Suprapubic skin (tissue), 4 donors: ENCODE measurements around the gene RGPD3.

ENCODE experiments used
- EP300 ChIP-seq: sonication (generic); formaldehyde crosslinking; IDR thresholded peaks from one replicate; pipeline ENCODE4 v1.6.1; 2017; ENCODE audit warnings: antibody characterized with exemption
- POLR2A ChIP-seq, 2 donors: fragments of 450-650 bp; IDR thresholded peaks; one replicate each; pipeline ENCODE4 v1.6.1; 2017; ENCODE audit warnings: antibody characterized with exemption in 2 of 2, mild to moderate bottlenecking in 2 of 2, moderate library complexity in 2 of 2
- POLR2AphosphoS5 ChIP-seq, 3 donors: sonication (generic); formaldehyde crosslinking; IDR thresholded peaks; one replicate each; pipeline ENCODE4 v1.6.1; 2017; ENCODE audit warnings: antibody characterized with exemption in 3 of 3
- TF ChIP-seq, protein P1 (sequence below), 2 donors: fragments of 200-600 bp in 1 of 2; fragments of 450-650 bp in 1 of 2; sonication (generic) in 1 of 2; IDR thresholded peaks; one replicate each; pipeline ENCODE4 v1.5.1; 2016 to 2019; ENCODE audit warnings: antibody characterized with exemption in 2 of 2, mild to moderate bottlenecking in 1 of 2, moderate library complexity in 1 of 2

DNA sequence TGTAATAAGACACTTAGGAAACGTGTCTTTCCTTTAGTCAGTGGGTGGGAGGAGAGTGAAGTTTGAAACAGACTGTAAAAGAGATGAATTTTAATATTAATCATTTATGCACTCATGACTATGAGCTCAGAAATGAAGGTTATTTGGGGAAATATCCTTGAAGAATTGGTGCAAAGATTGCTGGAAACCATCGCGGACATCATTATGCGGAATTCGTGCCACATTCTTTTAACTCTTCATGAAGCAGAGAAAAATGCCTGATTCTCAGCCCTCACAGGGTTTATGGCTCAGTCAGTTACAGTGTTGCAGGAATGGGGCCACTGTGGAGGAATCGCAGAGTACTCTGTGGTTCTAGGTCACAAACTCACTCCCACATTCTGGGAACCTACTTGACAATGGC lies 109.7 kb downstream of the RGPD3 start:
- TF ChIP-seq POLR2A (IDR thresholded peaks at IDR 0.05) (no peak), POLR2AphosphoS5 (IDR thresholded peaks at IDR 0.05) (no peak), EP300 (no peak)
- TF ChIP-seq, protein P1, sequence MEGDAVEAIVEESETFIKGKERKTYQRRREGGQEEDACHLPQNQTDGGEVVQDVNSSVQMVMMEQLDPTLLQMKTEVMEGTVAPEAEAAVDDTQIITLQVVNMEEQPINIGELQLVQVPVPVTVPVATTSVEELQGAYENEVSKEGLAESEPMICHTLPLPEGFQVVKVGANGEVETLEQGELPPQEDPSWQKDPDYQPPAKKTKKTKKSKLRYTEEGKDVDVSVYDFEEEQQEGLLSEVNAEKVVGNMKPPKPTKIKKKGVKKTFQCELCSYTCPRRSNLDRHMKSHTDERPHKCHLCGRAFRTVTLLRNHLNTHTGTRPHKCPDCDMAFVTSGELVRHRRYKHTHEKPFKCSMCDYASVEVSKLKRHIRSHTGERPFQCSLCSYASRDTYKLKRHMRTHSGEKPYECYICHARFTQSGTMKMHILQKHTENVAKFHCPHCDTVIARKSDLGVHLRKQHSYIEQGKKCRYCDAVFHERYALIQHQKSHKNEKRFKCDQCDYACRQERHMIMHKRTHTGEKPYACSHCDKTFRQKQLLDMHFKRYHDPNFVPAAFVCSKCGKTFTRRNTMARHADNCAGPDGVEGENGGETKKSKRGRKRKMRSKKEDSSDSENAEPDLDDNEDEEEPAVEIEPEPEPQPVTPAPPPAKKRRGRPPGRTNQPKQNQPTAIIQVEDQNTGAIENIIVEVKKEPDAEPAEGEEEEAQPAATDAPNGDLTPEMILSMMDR (IDR thresholded peaks at IDR 0.05): no peak
